Peyer's patch (tissue), 4 donors: ENCODE data around the gene CSTB. TPM values are rescaled to one million over a fixed set of nuclear protein-coding genes. Genes with fewer than 3 reads are reported as not detected.

Source experiments
- DNase-seq, 3 donors: peaks; one replicate each; pipeline ENCODE4 v3.0.0-alpha.2; 2017 to 2019
- H3K27ac ChIP-seq, 4 donors: fragments of 200-600 bp; sonication (generic); one replicate each; pipeline ENCODE4 v1.5.1; 2016 to 2019
- H3K27me3 ChIP-seq, 2 donors: fragments of 200-600 bp; sonication (generic); one replicate each; pipeline ENCODE4 v1.5.1; 2019
- H3K36me3 ChIP-seq, 3 donors: fragments of 200-600 bp; sonication (generic); one replicate each; pipeline ENCODE4 v1.5.1; 2016 to 2019
- H3K4me1 ChIP-seq, 4 donors: fragments of 200-600 bp; sonication (generic); one replicate each; pipeline ENCODE4 v1.5.1; 2016 to 2019
- H3K4me3 ChIP-seq, 4 donors: fragments of 200-600 bp; sonication (generic); 1 replicate in 3 of 4; 2 replicates in 1 of 4; pipeline ENCODE4 v1.5.1; 2016 to 2019; ENCODE audit warnings: mild to moderate bottlenecking in 1 of 4
- H3K9me3 ChIP-seq, 4 donors: fragments of 200-600 bp; sonication (generic); one replicate each; pipeline ENCODE4 v1.5.1; 2016 to 2019; ENCODE audit warnings: mild to moderate bottlenecking in 1 of 4
- POLR2A ChIP-seq, 2 donors: fragments of 450-650 bp; IDR thresholded peaks; one replicate each; pipeline ENCODE4 v1.5.1; 2017; ENCODE audit warnings: antibody characterized with exemption in 2 of 2, mild to moderate bottlenecking in 2 of 2, moderate library complexity in 2 of 2
- total RNA-seq, 4 donors: library from RNA; depleted of rRNA; stranded (reverse); fragments of >200 nt; gene quantifications; one replicate each; pipeline ENCODE4 v1.1.0, GENCODE V29; 2016
- TF ChIP-seq, protein P1 (sequence below), 6 experiments: fragments of 450-650 bp in 4 of 6; fragments of 200-600 bp in 2 of 6; sonication (generic) in 1 of 6; IDR thresholded peaks; one replicate each; pipeline ENCODE4 v1.5.1; 2017 to 2019; ENCODE audit warnings: antibody characterized with exemption in 6 of 6, mild to moderate bottlenecking in 3 of 6, moderate library complexity in 1 of 6

The CSTB gene
- total RNA-seq, 4 donors from 2014 or later: 7.4 to 16.1 (median 13.3) TPM

DNA sequence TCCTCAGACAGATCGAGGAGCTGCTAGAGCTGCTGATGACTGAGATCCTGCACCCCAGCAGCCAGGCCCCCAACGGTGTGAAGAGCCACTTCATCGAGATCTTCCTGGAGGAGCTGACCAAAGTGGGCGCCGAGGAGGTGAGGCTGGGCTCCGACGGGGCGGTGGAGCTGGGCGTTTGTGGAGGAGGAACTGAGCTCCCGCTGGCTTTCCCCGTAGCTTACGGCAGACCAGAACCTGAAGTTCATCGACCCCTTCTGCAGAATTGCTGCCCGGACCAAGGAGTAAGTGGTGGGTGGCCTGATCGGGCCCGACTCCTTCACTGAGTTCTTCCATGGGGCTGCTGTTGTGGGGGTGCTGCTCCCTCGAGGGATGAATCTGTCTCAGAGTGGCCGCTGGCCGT, 21.3 kb upstream of the CSTB start:
- no peaks in the 10 kb centered on the region for H3K9me3 ChIP-seq
- H3K4me1 ChIP-seq: no peaks in the 10 kb centered on the region
- H3K4me3 ChIP-seq: no peak overlapping the region
- no peak for DNase-seq
- H3K27ac ChIP-seq: no peak overlapping the region
- peaks cover 0 to 96% (median 0%) of the 10 kb centered on the region in 3 donors for H3K36me3 ChIP-seq
- no peaks in the 10 kb centered on the region for H3K27me3 ChIP-seq
- TF ChIP-seq, protein P1, sequence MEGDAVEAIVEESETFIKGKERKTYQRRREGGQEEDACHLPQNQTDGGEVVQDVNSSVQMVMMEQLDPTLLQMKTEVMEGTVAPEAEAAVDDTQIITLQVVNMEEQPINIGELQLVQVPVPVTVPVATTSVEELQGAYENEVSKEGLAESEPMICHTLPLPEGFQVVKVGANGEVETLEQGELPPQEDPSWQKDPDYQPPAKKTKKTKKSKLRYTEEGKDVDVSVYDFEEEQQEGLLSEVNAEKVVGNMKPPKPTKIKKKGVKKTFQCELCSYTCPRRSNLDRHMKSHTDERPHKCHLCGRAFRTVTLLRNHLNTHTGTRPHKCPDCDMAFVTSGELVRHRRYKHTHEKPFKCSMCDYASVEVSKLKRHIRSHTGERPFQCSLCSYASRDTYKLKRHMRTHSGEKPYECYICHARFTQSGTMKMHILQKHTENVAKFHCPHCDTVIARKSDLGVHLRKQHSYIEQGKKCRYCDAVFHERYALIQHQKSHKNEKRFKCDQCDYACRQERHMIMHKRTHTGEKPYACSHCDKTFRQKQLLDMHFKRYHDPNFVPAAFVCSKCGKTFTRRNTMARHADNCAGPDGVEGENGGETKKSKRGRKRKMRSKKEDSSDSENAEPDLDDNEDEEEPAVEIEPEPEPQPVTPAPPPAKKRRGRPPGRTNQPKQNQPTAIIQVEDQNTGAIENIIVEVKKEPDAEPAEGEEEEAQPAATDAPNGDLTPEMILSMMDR (IDR thresholded peaks at IDR 0.05): no peak
- TF ChIP-seq POLR2A (IDR thresholded peaks at IDR 0.05): no peak

DNA sequence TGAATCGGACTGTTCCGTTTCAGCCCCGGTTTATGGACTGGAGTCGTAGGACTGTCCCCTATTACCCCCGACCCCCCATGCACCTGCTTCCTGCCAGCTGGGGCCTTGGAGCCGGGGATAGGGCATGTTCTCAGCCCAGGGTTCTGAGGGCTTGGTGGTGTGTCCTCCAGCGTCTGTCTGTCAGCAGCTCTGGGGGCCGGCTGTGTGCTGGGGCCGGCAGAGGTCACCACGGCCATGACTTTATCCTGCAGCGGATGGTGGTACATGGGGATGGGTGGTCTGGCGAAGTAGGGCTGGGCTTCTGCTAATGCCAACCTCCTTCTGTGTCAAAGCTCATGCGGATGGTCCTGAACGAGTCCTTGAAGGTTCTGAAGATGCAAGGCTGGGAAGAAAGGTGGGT, 18.7 kb upstream of the CSTB start:
- Histone ChIP-seq H3K9me3 (no peaks in the 10 kb centered on the region), H3K4me1 (peaks cover 0 to 12% (median 3%) of the 10 kb centered on the region in 4 donors), H3K27me3 (no peaks in the 10 kb centered on the region), H3K36me3 (peaks cover 0 to 82% (median 0%) of the 10 kb centered on the region in 3 donors), H3K4me3 (no peak overlapping the region), H3K27ac (no peak overlapping the region)
- TF ChIP-seq POLR2A (IDR thresholded peaks at IDR 0.05): no peak
- TF ChIP-seq, protein P1 (IDR thresholded peaks at IDR 0.05): no peak
- DNase-seq: no peak

DNA sequence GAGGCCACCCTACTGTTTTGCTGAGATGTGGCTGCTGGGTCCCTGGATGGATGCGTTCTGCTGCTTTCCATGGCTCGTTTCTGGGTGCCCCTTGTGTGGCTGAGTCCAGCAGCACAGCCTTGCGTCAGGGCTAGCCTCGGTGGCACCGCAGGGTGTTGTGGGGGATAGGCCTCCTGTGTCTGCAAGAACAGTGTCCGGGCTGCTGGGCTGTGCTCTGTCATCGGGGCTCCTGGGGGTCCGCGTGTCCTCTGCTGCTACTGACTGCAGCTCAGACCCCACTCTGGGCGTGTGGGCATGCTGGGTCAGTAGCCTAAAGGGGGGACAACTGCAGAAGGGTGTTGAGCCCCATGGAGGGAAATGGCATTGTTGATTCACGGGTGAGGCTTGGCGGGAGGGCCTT, 18.2 kb upstream of the CSTB start:
- peaks cover 0 to 76% (median 0%) of the 10 kb centered on the region in 3 donors for H3K36me3 ChIP-seq
- no peak for TF ChIP-seq POLR2A (IDR thresholded peaks at IDR 0.05)
- TF ChIP-seq, protein P1 (IDR thresholded peaks at IDR 0.05): no peak
- peaks cover 0 to 13% (median 3%) of the 10 kb centered on the region in 4 donors for H3K4me1 ChIP-seq
- no peaks in the 10 kb centered on the region for H3K27me3 ChIP-seq
- H3K9me3 ChIP-seq: no peaks in the 10 kb centered on the region
- no peak overlapping the region for H3K4me3 ChIP-seq
- no peak for DNase-seq
- no peak overlapping the region for H3K27ac ChIP-seq

DNA sequence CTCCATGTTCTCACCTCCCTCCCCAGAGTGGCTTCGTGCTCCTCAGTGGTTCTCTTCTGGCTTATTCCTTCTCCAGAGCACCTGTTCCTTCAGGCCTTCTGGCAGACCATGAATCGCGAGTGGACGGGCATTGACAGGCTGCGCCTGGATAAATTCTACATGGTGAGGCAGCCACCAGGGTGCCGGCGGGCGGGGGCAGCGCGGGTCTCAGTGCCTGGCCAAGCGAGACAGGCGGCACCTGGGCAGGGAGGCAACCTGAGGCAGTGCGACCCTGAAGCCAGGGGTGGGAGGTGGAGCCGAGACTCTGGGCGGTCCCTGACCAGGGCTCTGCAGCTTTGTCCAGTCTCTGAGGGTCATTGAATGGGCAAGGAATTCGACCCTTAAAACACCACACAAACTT, 17.1 kb upstream of the CSTB start:
- no peaks in the 10 kb centered on the region for H3K27me3 ChIP-seq
- no peak for DNase-seq
- H3K9me3 ChIP-seq: no peaks in the 10 kb centered on the region
- H3K27ac ChIP-seq: no peak overlapping the region
- H3K36me3 ChIP-seq: peaks cover 0 to 65% (median 0%) of the 10 kb centered on the region in 3 donors
- H3K4me1 ChIP-seq: peaks cover 0 to 18% (median 3%) of the 10 kb centered on the region in 4 donors
- no peak overlapping the region for H3K4me3 ChIP-seq
- TF ChIP-seq, protein P1 (IDR thresholded peaks at IDR 0.05): no peak
- no peak for TF ChIP-seq POLR2A (IDR thresholded peaks at IDR 0.05)

DNA sequence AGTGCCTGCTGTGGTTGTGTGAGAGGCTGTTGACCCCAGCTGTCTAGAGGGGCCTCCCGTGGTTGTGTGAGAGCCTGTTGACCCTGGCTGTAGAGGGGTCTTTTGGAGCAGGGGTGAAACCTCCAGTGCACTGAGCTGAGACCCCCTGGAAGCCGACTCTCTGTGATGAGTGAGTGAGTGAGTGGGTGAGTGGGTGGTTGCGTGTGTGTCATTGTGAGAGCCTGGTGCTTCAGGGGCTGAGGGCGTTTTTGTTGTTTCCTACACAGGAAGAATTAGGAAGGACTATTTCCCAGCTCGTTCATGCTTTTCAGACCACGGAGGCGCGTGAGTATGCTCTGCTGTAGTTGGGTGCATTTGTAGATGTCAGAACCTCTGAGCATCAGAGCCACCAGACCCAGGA, 16.3 kb upstream of the CSTB start:
- Histone ChIP-seq H3K36me3 (peaks cover 0 to 57% (median 0%) of the 10 kb centered on the region in 3 donors), H3K9me3 (no peaks in the 10 kb centered on the region), H3K4me1 (peaks cover 0 to 18% (median 3%) of the 10 kb centered on the region in 4 donors), H3K4me3 (no peak overlapping the region), H3K27me3 (no peaks in the 10 kb centered on the region), H3K27ac (no peak overlapping the region)
- no peak for TF ChIP-seq POLR2A (IDR thresholded peaks at IDR 0.05)
- TF ChIP-seq, protein P1 (IDR thresholded peaks at IDR 0.05): no peak
- no peak for DNase-seq
